Osteoblast (primary cell): ENCODE measurements around the gene LTO1. TPM values are rescaled to one million over a fixed set of nuclear protein-coding genes. Genes with fewer than 3 reads are reported as not detected.

Source experiments
- DNase-seq: peaks from one replicate; pipeline ENCODE4 v3.0.0; 2011; ENCODE audit warnings: low spot score, mixed read lengths; ENCODE audit not compliant: insufficient read length; ENCODE audit errors: missing footprints
- H2AFZ ChIP-seq: 2 replicates; pipeline ENCODE4 v1.6.0; 2011; ENCODE audit warnings: mild to moderate bottlenecking, low read length
- H3K27ac ChIP-seq: 2 replicates; pipeline ENCODE4 v1.5.1; 2011; ENCODE audit warnings: mild to moderate bottlenecking, low read depth, low read length, moderate library complexity
- H3K27me3 ChIP-seq: 2 replicates; pipeline ENCODE4 v1.6.0; 2012; ENCODE audit warnings: mild to moderate bottlenecking, control low read depth, inconsistent platforms, low read length, moderate library complexity; ENCODE audit not compliant: insufficient read depth
- H3K36me3 ChIP-seq: 2 replicates; pipeline ENCODE4 v1.5.1; 2011; ENCODE audit warnings: mild to moderate bottlenecking, low read length, control low read depth, moderate library complexity; ENCODE audit not compliant: insufficient read depth
- H3K4me1 ChIP-seq: 2 replicates; pipeline ENCODE4 v1.5.1; 2011; ENCODE audit warnings: mild to moderate bottlenecking, low read length, control low read depth, moderate library complexity; ENCODE audit not compliant: insufficient read depth
- H3K4me2 ChIP-seq: 2 replicates; pipeline ENCODE4 v1.6.0; 2011; ENCODE audit warnings: mild to moderate bottlenecking, low read length; ENCODE audit not compliant: insufficient read depth
- H3K4me3 ChIP-seq: fragments of 200-600 bp; sonication (generic); 3 replicates; pipeline ENCODE4 v1.5.1; 2012; ENCODE audit warnings: mild to moderate bottlenecking, low read length, inconsistent platforms; ENCODE audit not compliant: insufficient read depth
- H3K79me2 ChIP-seq: 2 replicates; pipeline ENCODE4 v1.6.0; 2012; ENCODE audit warnings: mild to moderate bottlenecking, low read length, control low read depth, inconsistent platforms; ENCODE audit not compliant: insufficient read depth
- H3K9me3 ChIP-seq: 2 replicates; pipeline ENCODE4 v1.5.1; 2011; ENCODE audit warnings: low read depth, low read length, control low read depth
- H4K20me1 ChIP-seq: 2 replicates; pipeline ENCODE4 v1.6.0; 2012; ENCODE audit warnings: mild to moderate bottlenecking, low read length, control low read depth; ENCODE audit not compliant: insufficient read depth
- total RNA-seq: library from RNA; depleted of rRNA; stranded (reverse); fragments of >200 nt; gene quantifications from 2 replicates; pipeline ENCODE4 v1.2.3, GENCODE V29; 2012
- TF ChIP-seq, protein P1 (sequence below): IDR thresholded peaks from 2 replicates; pipeline ENCODE4 v1.5.1; 2011; ENCODE audit warnings: mild to moderate bottlenecking, low read depth, low read length, moderate library complexity; ENCODE audit errors: extremely low read depth

The LTO1 gene
- total RNA-seq, 1 donor: 24.6 TPM

DNA sequence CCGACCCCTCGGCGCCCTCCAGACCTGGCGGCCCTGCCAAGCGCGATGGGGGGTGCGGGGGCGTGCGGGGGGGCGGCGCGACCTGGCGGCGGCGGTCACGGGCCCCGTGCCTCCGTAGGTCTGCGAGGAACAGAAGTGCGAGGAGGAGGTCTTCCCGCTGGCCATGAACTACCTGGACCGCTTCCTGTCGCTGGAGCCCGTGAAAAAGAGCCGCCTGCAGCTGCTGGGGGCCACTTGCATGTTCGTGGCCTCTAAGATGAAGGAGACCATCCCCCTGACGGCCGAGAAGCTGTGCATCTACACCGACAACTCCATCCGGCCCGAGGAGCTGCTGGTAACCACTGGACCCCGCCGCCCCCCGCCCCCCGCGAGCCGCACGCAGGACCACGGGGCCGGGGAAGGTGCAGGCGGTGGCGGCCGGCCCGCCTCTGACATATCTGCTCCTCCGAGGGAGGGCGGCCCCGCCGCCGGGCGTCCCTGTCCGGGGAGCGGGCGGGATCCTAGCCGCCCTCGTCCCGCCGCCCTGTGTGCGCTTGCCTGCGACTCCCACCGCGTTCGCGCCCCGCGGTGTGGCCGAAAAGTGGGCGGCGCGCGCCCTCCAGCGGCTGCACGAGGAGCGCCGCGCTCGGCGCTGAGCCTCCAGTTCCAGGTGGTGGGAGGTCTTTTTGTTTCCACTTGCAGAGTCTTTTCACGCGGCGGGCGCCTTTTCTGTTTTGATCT is 32.1 kb downstream of the LTO1 start:
- peak overlapping the region; percentile 91 for H3K4me3 ChIP-seq
- H3K79me2 ChIP-seq: peaks cover 78% of the 10 kb centered on the region
- peak overlapping the region; percentile 78 for H3K4me2 ChIP-seq
- peak overlapping the region; percentile 93 for H3K27ac ChIP-seq
- peak; percentile 98 for DNase-seq
- no peaks in the 10 kb centered on the region for H3K9me3 ChIP-seq
- TF ChIP-seq, protein P1, sequence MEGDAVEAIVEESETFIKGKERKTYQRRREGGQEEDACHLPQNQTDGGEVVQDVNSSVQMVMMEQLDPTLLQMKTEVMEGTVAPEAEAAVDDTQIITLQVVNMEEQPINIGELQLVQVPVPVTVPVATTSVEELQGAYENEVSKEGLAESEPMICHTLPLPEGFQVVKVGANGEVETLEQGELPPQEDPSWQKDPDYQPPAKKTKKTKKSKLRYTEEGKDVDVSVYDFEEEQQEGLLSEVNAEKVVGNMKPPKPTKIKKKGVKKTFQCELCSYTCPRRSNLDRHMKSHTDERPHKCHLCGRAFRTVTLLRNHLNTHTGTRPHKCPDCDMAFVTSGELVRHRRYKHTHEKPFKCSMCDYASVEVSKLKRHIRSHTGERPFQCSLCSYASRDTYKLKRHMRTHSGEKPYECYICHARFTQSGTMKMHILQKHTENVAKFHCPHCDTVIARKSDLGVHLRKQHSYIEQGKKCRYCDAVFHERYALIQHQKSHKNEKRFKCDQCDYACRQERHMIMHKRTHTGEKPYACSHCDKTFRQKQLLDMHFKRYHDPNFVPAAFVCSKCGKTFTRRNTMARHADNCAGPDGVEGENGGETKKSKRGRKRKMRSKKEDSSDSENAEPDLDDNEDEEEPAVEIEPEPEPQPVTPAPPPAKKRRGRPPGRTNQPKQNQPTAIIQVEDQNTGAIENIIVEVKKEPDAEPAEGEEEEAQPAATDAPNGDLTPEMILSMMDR: peak; percentile 66
- peaks cover 41% of the 10 kb centered on the region for H3K4me1 ChIP-seq
- no peaks in the 10 kb centered on the region for H3K27me3 ChIP-seq
- H4K20me1 ChIP-seq: peaks cover 52% of the 10 kb centered on the region
- H3K36me3 ChIP-seq: peaks cover 50% of the 10 kb centered on the region
- no peak overlapping the region for H2AFZ ChIP-seq

DNA sequence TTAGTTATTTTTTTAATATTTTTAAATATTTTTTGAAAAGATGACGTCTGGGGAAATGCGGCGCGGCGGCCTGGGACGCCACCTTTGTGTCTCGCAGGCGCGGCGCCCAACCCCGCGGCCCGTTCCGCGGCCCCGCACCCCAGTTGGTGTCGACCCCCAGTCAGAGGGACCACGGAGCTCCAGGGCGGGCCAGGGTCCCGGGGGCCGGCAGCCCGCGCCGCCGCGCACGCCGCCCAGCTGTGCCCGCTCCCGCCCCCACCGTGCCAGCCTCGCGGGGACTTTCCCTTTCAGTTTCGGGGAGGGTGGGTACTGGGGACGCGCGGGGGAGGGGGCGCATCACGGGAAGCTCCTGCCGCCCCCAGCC is 32.6 kb downstream of the LTO1 start:
- H3K27ac ChIP-seq: peak overlapping the region; percentile 93
- H2AFZ ChIP-seq: no peak overlapping the region
- H3K79me2 ChIP-seq: peaks cover 73% of the 10 kb centered on the region
- peak; percentile 83 for DNase-seq
- H3K27me3 ChIP-seq: no peaks in the 10 kb centered on the region
- peak overlapping the region; percentile 78 for H3K4me2 ChIP-seq
- H3K36me3 ChIP-seq: peaks cover 44% of the 10 kb centered on the region
- H3K9me3 ChIP-seq: no peaks in the 10 kb centered on the region
- H3K4me1 ChIP-seq: peaks cover 46% of the 10 kb centered on the region
- H4K20me1 ChIP-seq: peaks cover 47% of the 10 kb centered on the region
- TF ChIP-seq, protein P1: no peak
- H3K4me3 ChIP-seq: peak overlapping the region; percentile 91

DNA sequence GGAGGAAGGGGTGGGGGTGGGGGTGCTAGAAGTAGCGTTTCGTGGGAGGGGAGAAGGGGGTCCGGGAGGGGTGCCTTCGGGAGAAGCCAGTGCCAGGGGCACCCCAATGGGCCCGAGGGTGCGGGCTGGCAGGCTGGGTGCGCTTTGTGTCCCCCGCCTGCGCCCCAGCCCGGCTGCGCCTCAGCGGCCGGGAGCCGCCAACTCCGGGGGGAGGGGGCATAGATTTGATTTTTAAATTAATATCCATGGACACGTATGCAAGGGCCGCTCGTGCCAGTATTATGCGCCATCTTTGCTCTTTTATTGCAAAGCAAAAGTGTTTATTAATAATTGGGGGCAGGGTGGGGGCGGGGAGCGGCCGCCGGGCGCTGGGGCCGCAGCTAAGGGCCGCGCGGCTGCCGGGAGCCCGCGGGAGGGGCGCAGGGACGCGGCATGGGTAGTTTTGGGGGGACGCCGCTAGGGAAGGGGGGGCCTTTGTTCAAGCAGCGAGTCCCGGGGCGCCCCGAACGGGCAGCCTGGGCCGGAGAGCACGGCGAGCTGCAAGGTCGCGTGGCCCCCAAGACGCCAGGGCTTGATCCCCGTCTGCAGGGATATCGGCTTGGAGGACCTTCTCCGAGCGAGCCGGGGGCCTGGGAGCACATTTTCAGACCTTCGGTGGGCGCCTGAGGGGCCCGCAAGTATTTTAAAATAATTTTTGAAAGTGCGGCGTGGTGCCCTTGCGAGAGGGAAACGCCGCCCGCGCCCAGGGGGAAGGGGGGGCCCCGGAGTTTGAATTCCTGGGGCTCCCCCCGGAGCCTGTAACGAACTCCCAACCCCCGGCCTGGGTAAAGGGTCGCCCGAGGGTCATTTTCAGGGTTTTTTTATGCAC is 33.2 kb downstream of the LTO1 start:
- Histone ChIP-seq H3K27me3 (no peaks in the 10 kb centered on the region), H3K4me1 (peaks cover 51% of the 10 kb centered on the region), H3K9me3 (no peaks in the 10 kb centered on the region), H3K27ac (peak overlapping the region; percentile 93), H2AFZ (no peak overlapping the region), H3K79me2 (peaks cover 66% of the 10 kb centered on the region), H3K36me3 (peaks cover 38% of the 10 kb centered on the region), H4K20me1 (peaks cover 40% of the 10 kb centered on the region), H3K4me3 (peak overlapping the region; percentile 91), H3K4me2 (peak overlapping the region; percentile 6)
- DNase-seq: peak; percentile 88
- TF ChIP-seq, protein P1: no peak

DNA sequence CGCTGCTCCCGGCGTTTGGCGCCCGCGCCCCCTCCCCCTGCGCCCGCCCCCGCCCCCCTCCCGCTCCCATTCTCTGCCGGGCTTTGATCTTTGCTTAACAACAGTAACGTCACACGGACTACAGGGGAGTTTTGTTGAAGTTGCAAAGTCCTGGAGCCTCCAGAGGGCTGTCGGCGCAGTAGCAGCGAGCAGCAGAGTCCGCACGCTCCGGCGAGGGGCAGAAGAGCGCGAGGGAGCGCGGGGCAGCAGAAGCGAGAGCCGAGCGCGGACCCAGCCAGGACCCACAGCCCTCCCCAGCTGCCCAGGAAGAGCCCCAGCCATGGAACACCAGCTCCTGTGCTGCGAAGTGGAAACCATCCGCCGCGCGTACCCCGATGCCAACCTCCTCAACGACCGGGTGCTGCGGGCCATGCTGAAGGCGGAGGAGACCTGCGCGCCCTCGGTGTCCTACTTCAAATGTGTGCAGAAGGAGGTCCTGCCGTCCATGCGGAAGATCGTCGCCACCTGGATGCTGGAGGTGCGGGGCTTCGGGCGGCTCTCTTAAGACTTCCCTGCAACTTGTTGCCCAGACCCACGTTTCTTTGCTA is 34.1 kb downstream of the LTO1 start, which contains the start of gene CCND1:
Gene CCND1 (plus strand): TSS at position 162 of the 587 bp plus-strand sequence. CDS start 158 bp downstream, at position 320.
- no peaks in the 10 kb centered on the region for H3K27me3 ChIP-seq
- peaks cover 58% of the 10 kb centered on the region for H3K79me2 ChIP-seq
- H3K9me3 ChIP-seq: no peaks in the 10 kb centered on the region
- H3K4me3 ChIP-seq: peak within 1 kb of the TSS; percentile 91
- peak; percentile 99 for DNase-seq
- H3K4me1 ChIP-seq: peaks cover 54% of the 10 kb centered on the region
- peaks cover 32% of the 10 kb centered on the region for H4K20me1 ChIP-seq
- peaks cover 30% of the 10 kb centered on the region for H3K36me3 ChIP-seq
- peak within 1 kb of the TSS; percentile 97 for H3K27ac ChIP-seq
- peak within 1 kb of the TSS; percentile 82 for H2AFZ ChIP-seq
- TF ChIP-seq, protein P1: peak; percentile 22
- peak within 1 kb of the TSS; percentile 99 for H3K4me2 ChIP-seq
